ENCODE data around the gene TFDP3. TPM values are rescaled to one million over a fixed set of nuclear protein-coding genes. Genes with fewer than 3 reads are reported as not detected.

TFDP3 gene
- total RNA-seq, 4 donors from 2014 or later: not detected

DNA sequence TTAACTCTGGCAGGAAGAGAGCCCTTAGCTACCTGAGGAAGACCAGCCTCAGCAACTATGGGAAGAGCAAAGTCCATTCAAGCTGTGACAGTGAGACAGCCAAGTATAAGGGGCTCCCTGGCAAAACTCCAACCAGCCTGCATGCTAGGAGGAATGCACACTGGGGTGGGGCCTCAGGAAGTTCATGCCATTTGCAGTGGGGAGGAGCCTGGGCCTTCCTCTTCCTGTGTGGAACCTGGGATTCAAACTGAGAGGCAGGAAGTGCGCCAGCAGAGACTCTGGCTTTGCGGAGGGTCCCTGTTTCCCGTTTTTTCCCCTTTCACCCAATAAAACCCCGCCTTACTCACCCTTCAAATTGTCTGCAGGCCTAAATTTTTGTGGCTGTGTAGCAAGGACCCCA, 33.0 kb downstream of the TFDP3 start:
- no peaks in the 10 kb centered on the region for H3K9me3 ChIP-seq
- H3K4me1 ChIP-seq: no peaks in the 10 kb centered on the region
- intact Hi-C loops (cut with DNase I): no loop called here
- H3K4me3 ChIP-seq: no peak overlapping the region
- H3K27me3 ChIP-seq: no peaks in the 10 kb centered on the region
- TF ChIP-seq POLR2AphosphoS5 (IDR thresholded peaks at IDR 0.05) (no peak), EP300 (IDR thresholded peaks at IDR 0.05) (no peak), POLR2A (IDR thresholded peaks at IDR 0.05; ENCODE audit: low read depth) (no peak)
- TF ChIP-seq, protein P1, sequence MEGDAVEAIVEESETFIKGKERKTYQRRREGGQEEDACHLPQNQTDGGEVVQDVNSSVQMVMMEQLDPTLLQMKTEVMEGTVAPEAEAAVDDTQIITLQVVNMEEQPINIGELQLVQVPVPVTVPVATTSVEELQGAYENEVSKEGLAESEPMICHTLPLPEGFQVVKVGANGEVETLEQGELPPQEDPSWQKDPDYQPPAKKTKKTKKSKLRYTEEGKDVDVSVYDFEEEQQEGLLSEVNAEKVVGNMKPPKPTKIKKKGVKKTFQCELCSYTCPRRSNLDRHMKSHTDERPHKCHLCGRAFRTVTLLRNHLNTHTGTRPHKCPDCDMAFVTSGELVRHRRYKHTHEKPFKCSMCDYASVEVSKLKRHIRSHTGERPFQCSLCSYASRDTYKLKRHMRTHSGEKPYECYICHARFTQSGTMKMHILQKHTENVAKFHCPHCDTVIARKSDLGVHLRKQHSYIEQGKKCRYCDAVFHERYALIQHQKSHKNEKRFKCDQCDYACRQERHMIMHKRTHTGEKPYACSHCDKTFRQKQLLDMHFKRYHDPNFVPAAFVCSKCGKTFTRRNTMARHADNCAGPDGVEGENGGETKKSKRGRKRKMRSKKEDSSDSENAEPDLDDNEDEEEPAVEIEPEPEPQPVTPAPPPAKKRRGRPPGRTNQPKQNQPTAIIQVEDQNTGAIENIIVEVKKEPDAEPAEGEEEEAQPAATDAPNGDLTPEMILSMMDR (IDR thresholded peaks at IDR 0.05): no peak
- WGBS: 75% methylated on average over 4 of the region's 4 CpGs
- H3K27ac ChIP-seq (replicated peaks in 1 of 4): no peak overlapping the region
- DNase-seq (ENCODE audit: extremely low spot score): no peak
- no peaks in the 10 kb centered on the region for H3K36me3 ChIP-seq

DNA sequence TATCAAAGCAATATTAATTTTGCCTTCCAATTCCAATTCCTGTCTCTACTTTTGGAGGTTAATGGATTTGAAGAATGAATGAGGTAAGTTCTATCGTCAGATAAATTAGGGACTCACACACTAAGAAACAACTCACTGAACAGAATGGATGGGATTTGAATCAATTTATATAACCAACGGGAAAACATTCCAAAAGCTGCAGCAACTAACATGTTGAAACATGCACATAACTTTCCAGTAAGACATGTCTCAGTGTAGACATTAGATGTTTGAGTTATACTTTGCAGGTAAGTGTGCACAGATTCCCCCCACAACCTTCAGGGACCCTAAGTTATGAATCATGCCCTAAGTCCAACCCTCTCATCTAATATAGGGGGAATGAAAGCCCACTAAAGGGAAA, 34.3 kb downstream of the TFDP3 start:
- WGBS: 66% methylated on average over 2 of the region's 2 CpGs
- Histone ChIP-seq H3K27ac (replicated peaks in 1 of 4) (no peak overlapping the region), H3K9me3 (no peaks in the 10 kb centered on the region), H3K36me3 (no peaks in the 10 kb centered on the region), H3K4me3 (no peak overlapping the region), H3K4me1 (no peaks in the 10 kb centered on the region), H3K27me3 (no peaks in the 10 kb centered on the region)
- intact Hi-C loops (cut with DNase I): no loop called here
- TF ChIP-seq POLR2AphosphoS5 (IDR thresholded peaks at IDR 0.05) (no peak), EP300 (IDR thresholded peaks at IDR 0.05) (no peak), POLR2A (IDR thresholded peaks at IDR 0.05; ENCODE audit: low read depth) (no peak)
- TF ChIP-seq, protein P1 (IDR thresholded peaks at IDR 0.05): no peak
- DNase-seq (ENCODE audit: extremely low spot score): no peak

GRCh38 chrX:133179500-133179899, 38.7 kb downstream of the TFDP3 start:
- H3K4me1 ChIP-seq: no peaks in the 10 kb centered on the region
- TF ChIP-seq POLR2AphosphoS5 (IDR thresholded peaks at IDR 0.05) (no peak), POLR2A (IDR thresholded peaks at IDR 0.05; ENCODE audit: low read depth) (no peak), EP300 (IDR thresholded peaks at IDR 0.05) (no peak)
- TF ChIP-seq, protein P1 (IDR thresholded peaks at IDR 0.05): no peak
- DNase-seq (ENCODE audit: extremely low spot score): no peak
- H3K36me3 ChIP-seq: no peaks in the 10 kb centered on the region
- H3K4me3 ChIP-seq: no peak overlapping the region
- no peak overlapping the region for H3K27ac ChIP-seq (replicated peaks in 1 of 4)
- intact Hi-C loops (cut with DNase I): no loop called here
- peaks cover 0 to 3% (median 0%) of the 10 kb centered on the region in 4 donors for H3K27me3 ChIP-seq
- H3K9me3 ChIP-seq: no peaks in the 10 kb centered on the region
- 68% methylated on average over 3 of the region's 3 CpGs for WGBS

DNA sequence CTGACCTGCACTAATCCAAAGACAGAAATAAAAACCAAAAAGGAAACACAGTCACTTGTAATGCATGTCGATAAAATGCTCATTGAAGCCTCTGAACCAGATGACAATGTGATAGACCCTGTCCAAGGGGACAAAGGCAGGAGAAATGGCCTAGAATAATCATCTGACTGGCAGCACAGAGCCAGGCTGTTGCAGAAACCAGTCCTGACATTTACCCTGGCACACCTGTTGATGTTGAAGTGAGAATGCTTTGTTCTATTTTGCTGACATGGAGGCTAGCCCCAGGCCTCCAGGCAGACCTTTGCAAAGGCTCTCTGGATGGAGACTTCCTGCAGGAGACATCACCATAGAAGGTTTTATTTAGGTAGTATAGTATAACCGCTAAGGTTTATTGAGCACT, 41.0 kb downstream of the TFDP3 start:
- Histone ChIP-seq H3K27ac (replicated peaks in 1 of 4) (no peak overlapping the region), H3K9me3 (no peaks in the 10 kb centered on the region), H3K4me3 (no peak overlapping the region), H3K27me3 (peaks cover 0 to 3% (median 0%) of the 10 kb centered on the region in 4 donors), H3K36me3 (no peaks in the 10 kb centered on the region), H3K4me1 (peaks cover 0 to 1% (median 0%) of the 10 kb centered on the region in 4 donors)
- no peak for TF ChIP-seq EP300 (IDR thresholded peaks at IDR 0.05)
- TF ChIP-seq POLR2A (IDR thresholded peaks at IDR 0.05; ENCODE audit: low read depth): no peak
- no peak for TF ChIP-seq POLR2AphosphoS5 (IDR thresholded peaks at IDR 0.05)
- TF ChIP-seq, protein P1 (IDR thresholded peaks at IDR 0.05): no peak
- WGBS: 67% methylated on average over 2 of the region's 2 CpGs
- DNase-seq (ENCODE audit: extremely low spot score): no peak
- intact Hi-C loops (cut with DNase I): no loop called here

DNA sequence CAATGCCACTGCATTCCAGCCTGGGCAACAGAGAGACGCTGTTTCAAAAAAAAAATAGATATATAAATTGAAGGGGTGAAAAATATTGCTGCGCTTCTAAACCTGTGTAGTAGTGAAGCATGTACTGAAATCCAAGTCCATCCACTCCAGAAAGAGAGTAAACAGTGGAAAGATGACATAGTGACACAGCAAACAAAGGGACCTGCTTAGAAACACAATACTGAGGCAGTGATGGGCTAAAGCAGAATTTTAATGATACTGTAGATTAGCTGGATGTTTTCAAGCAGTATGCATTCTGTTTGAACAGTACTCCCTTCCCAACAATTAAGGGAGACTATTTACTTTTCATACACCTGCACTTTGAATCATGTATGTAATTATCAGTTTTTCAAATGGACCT, 42.5 kb downstream of the TFDP3 start:
- intact Hi-C loops (cut with DNase I): no loop called here
- Histone ChIP-seq H3K4me3 (no peak overlapping the region), H3K4me1 (peaks cover 0 to 3% (median 0%) of the 10 kb centered on the region in 4 donors), H3K9me3 (no peaks in the 10 kb centered on the region), H3K27ac (replicated peaks in 1 of 4) (no peak overlapping the region), H3K36me3 (no peaks in the 10 kb centered on the region), H3K27me3 (peaks cover 0 to 3% (median 0%) of the 10 kb centered on the region in 4 donors)
- no peak for DNase-seq (ENCODE audit: extremely low spot score)
- WGBS: 69% methylated on average over 2 of the region's 2 CpGs
- TF ChIP-seq POLR2AphosphoS5 (IDR thresholded peaks at IDR 0.05) (no peak), POLR2A (IDR thresholded peaks at IDR 0.05; ENCODE audit: low read depth) (no peak), EP300 (IDR thresholded peaks at IDR 0.05) (no peak)
- TF ChIP-seq, protein P1 (IDR thresholded peaks at IDR 0.05): no peak
